HG02870 (cell line): ENCODE results near the gene ERC2.

Experiments
- ATAC-seq: cut with Tn5 transposase; IDR thresholded peaks from one replicate; pipeline ENCODE4 v1.9.1; 2021; ENCODE audit warnings: mild to moderate bottlenecking, moderate library complexity; ENCODE audit not compliant: unreplicated experiment

ERC2 gene

GRCh38 chr3:55583475-55583874 lies 884.8 kb downstream of the ERC2 start:
- ATAC-seq, result no peak

GRCh38 chr3:55579496-55579895 lies 888.8 kb downstream of the ERC2 start:
- no peak for ATAC-seq

DNA sequence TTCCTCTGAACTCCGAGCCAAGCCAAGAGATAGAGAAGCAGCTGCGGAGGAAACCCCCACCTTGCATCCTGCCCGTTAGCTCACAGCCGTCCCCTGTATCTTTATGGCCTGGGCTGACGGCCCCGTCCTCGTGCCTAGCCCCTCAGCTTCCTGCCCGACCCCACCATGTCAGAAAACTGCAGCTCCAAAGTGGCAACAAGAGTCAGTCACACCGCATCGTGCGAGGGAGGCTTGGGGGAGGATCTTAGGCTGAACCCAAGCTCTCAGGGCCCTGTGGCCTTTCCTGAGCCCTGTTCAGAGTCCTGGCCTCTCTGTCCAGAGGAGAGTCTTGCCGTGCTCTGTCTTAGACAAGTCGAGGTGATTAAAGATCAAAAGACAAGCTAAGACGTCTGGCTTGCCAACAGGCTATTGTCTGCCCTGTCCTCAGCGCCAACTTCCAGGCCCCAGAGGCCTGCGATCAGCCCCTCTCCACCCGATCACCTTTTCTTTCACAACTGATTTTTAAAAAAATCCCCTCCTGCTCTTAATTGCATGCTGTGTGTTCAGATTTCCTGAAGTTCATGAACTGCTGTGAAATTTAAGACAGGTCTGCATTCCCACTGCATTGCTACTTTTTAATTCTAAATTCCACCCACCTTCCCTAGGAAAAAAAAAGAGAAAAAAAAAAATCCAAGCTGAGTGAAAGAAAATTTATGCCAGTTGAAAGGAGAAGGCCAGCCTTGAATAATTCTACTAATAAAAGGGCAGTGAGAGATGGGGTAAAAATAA lies 891.5 kb downstream of the ERC2 start:
- no peak for ATAC-seq

GRCh38 chr3:55574671-55575070 lies 893.6 kb downstream of the ERC2 start:
- ATAC-seq, result no peak

- ATAC-seq, result no peak
These were observed 895.5 kb downstream of the ERC2 start for GRCh38 chr3:55572816-55573215.

GRCh38 chr3:55571913-55572312 lies 896.4 kb downstream of the ERC2 start:
- ATAC-seq, result no peak

DNA sequence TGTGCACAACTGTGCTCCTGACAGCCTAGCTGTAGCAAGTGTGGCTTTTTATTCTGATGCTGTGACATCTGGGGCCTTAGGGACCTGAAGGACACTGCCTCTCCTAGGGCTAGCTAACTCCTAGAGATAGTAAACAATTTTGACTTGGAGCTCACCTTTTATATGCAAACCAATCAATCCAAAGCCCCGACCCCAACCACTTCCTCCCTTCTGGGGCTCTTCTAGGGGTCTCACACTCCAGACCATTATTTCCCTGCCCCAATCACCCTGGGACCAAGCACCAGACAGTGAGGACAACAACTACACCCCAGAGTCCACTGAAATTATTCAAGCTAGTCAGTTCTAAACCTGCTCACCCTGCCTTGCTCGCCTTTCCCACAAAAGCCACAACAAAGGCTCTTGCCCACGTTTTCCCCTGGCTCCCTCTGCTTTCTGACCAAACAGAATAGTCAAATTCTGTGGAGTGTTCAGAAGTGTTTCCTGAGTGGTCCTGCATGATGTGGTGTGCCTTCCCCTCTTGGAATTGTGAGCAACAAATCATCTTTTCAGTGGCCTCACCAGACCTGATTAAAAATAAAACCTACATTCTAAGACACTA lies 897.0 kb downstream of the ERC2 start:
- ATAC-seq, result no peak

GRCh38 chr3:55570271-55570711 lies 898.0 kb downstream of the ERC2 start:
- no peak for ATAC-seq

DNA sequence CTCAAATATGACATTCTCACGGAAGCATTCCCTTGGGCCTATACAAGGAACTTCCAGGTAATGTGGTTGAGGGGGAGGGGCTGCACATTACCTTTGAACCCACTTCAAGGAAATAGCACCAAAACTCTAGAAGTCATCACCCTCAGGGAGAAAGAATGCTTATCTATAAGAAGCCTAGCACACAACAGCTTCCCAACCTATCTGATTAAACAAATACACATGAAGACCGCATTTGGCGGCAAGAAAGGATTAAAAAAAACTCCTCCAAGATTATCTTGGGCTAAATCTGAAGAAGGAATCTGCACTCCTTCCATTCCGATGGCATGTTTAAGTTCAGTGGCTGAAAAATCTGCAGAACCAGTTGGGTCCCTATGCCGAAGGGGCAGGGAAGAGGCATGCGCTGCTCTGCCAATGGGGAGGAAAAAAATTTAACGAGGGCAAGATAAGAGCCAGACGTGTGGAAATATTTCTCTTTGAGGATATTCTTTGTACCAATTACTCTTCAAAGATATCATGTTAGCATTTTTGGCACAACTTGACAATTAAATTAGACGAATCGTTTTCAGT lies 899.2 kb downstream of the ERC2 start:
- ATAC-seq, result no peak

- no peak for ATAC-seq
These were observed 900.7 kb downstream of the ERC2 start for GRCh38 chr3:55567615-55568014.

DNA sequence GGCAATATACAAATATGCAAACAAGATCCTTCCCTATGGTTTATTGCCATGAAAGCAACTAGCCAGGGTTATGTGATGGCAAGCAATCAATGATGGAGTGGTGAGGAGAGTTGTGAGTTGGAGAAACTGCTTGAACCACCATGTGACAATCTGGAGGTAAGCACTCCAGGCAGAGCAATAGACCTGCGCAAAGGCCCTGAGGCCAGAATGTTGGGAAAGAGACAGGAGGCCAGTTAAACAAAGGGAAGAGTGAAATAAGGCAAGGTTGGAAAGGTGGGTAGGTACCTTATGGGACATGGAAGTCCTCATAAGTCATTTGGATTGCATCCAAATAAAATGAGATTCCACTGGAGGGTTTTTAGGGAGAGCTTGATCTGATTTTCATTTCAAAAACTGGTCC lies 901.1 kb downstream of the ERC2 start:
- ATAC-seq, result no peak

- ATAC-seq, result no peak
These were observed 902.7 kb downstream of the ERC2 start for GRCh38 chr3:55565521-55565920.

GRCh38 chr3:55564726-55565125 lies 903.5 kb downstream of the ERC2 start:
- ATAC-seq, result no peak

DNA sequence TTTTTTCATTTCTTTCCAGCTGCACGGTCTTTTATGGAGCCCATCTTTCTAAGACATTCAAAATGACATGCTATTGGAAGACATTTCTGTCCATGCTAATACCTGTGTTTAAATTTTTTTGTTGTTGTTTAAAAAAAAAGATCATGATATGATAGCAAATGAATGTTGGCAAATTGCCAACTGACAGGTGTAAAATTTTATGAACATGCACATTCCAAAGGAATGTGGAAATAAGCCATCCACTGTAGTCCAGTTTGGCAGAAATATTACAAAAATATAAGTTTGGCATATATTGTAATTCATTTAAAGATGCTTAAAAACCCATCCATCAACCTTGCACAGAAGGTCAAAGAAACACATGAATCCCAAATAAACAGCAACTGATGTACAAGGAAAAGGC lies 905.6 kb downstream of the ERC2 start:
- no peak for ATAC-seq

- no peak for ATAC-seq
These were observed 908.5 kb downstream of the ERC2 start for GRCh38 chr3:55559500-55560423.

DNA sequence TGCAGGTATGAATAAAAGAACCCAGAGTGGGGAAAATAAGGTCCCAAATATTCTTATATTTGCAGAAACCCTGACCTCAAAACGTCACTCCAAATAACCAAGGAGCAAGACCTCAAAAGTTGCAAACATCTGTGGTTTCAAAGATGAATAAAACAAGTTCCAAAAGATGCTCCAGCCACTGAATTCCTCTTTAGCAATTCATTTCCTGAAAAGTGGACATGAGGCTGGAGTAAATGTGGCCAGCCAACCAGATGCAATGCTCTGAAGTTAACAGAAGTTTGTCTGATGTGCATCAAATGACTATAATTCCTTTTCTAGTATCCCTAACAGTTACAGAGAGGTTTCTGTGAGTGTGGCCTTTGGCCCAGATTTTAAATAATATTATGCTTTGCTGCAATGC lies 910.0 kb downstream of the ERC2 start:
- ATAC-seq, result no peak

GRCh38 chr3:55557549-55557948 lies 910.7 kb downstream of the ERC2 start:
- ATAC-seq, result no peak

DNA sequence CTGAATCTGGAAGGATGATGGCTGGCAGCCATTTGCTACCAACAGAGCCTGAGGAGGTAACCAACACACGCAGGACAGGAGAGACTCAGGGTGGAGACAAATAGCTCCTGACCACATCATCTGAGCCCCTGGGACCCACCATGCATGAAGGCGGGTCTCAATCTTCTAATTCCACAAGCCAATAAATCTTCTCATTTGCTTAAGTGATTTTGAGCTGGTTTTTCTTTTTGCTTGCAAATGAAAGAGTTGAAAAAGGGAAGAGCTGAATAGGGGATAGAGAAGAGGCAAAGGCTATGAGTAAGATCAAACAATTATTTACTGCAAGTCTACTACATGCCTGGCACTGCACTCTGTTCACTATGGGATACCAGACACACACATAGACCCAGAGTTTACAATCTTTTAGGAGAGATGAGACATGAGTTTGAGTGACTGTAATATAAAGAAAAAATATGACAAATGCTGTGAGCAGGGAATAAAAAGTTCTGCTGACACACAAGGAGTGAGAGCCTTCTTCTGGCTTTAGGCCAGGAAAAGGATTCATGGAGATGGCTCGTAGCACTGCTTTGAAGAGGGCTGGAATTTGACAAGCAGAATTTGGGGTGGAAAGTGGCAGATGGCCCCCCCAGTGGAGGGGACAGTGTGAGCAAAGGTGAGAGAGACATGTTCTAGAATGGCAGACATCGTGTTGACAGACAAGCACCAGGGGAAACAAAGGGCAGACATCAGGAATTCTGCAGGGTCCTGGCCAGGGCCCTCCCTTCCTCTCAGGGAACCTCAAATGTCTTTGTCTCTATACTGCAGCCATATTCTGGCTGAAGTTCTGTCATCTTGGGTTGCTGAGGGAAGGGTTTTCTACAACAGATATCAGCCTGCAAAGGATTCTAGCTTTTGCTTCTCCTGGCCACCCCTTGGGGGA lies 911.4 kb downstream of the ERC2 start:
- ATAC-seq, result no peak

DNA sequence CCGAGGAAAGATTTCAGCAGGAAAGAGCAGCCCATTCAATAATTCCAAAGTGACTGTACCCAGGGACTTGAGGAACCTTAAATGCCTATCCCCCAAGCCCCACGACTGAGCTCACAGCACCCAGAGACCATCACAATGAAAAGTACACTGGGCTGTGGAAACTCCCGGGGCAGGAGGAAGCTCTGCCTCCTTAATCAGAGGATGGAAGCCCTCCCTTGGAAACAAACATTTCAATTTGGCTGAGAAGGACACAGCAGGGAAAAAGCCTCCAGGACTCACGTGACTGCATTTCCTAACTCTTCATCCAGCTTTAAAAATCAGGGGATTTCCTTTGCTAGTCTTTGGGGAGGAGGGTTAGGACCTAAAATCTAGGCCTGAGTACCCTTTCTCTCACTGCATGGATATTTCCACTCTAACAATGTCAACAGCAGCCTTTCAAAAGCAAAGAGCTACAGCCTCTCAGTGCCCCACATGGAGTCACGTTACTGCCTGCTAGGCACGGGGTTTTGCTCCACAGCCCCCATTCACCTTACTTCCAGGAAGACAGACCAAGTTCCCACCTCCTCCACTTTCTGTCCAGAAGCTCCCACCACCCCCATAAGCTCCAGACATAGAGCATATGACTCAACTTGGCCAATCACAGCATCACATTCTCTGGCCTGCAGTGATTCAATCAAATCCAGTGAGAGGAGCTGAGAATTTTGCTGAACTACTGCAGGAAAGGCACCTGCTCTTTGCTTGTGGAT lies 912.2 kb downstream of the ERC2 start:
- no peak for ATAC-seq
